ENCODE results near the gene TNFSF4. TPM values are rescaled to one million over a fixed set of nuclear protein-coding genes. Genes with fewer than 3 reads are reported as not detected.
"Not testable (repeated sequence)": the region's sequence is repeated elsewhere in the genome, so short reads cannot be mapped to it uniquely, and the experiment has no call there.

Gene TNFSF4
- total RNA-seq, 1 experiment from 2014 or later: 0.18 TPM

GRCh38 chr1:173229031-173229430 lies 21.9 kb upstream of the TNFSF4 start:
- intact Hi-C loops (cut with micrococcal nuclease); BruUV-seq (replicated peaks); H3F3A ChIP-seq (ENCODE audit: low read length, unreplicated experiment); DNase-seq; ATAC-seq; CTCF ChIA-PET; H3K4me3 ChIP-seq (ENCODE audit: low read length); H2AFZ ChIP-seq (ENCODE audit: low read length); H3K4me2 ChIP-seq (ENCODE audit: low read length); H3K36me3 ChIP-seq (ENCODE audit: low read depth, low read length); H3K9ac ChIP-seq (ENCODE audit: low read length); H3K27me3 ChIP-seq (ENCODE audit: low read length); H3K9me3 ChIP-seq (ENCODE audit: low read length); H3K9me2 ChIP-seq (replicated peaks; ENCODE audit: low read length); H3K79me2 ChIP-seq (ENCODE audit: low read length); POLR2A ChIA-PET (ENCODE audit: unreplicated experiment); H4K20me1 ChIP-seq (ENCODE audit: low read length); H3K27ac ChIP-seq (ENCODE audit: low read length); H3K4me1 ChIP-seq (ENCODE audit: insufficient read depth, low read length): not testable (repeated sequence)

- ATAC-seq (no peak), DNase-seq (no peak)
- Histone ChIP-seq H3K36me3 (ENCODE audit: low read depth, low read length) (no peaks in the 10 kb centered on the region), H3K27me3 (ENCODE audit: low read length) (no peaks in the 10 kb centered on the region), H3K79me2 (ENCODE audit: low read length) (no peaks in the 10 kb centered on the region), H3K9me3 (ENCODE audit: low read length) (no peaks in the 10 kb centered on the region), H3F3A (ENCODE audit: low read length, unreplicated experiment) (no peaks in the 10 kb centered on the region), H3K4me3 (ENCODE audit: low read length) (no peak overlapping the region), H3K4me2 (ENCODE audit: low read length) (no peak overlapping the region), H3K27ac (ENCODE audit: low read length) (no peak overlapping the region), H3K9ac (ENCODE audit: low read length) (no peak overlapping the region), H3K9me2 (replicated peaks; ENCODE audit: low read length) (0 out of 2 replicates have a peak, but pooled peaks cover 5% of the 10 kb centered on the region), H4K20me1 (ENCODE audit: low read length) (no peaks in the 10 kb centered on the region), H3K4me1 (ENCODE audit: insufficient read depth, low read length) (peaks cover 7% of the 10 kb centered on the region), H2AFZ (ENCODE audit: low read length) (no peak overlapping the region)
- TF ChIP-seq CTCF (conservative IDR thresholded peaks at IDR 0.05; ENCODE audit: low read depth, low read length) (no peak), EZH2phosphoT487 (IDR thresholded peaks at IDR 0.05; ENCODE audit: borderline replicate concordance, low read length) (no peak), EZH2 (IDR thresholded peaks at IDR 0.05; ENCODE audit: low read length, unreplicated experiment) (no peak)
- ChIA-PET CTCF (no interaction called here), POLR2A (ENCODE audit: unreplicated experiment) (no interaction called here)
- BruUV-seq (replicated peaks): no TSS peak
- intact Hi-C loops (cut with micrococcal nuclease): no loop called here
Observed at GRCh38 chr1:173224949-173225348, 17.8 kb upstream of the TNFSF4 start.

- Histone ChIP-seq H3K9ac (ENCODE audit: low read length) (no peak overlapping the region), H3K36me3 (ENCODE audit: low read depth, low read length) (no peaks in the 10 kb centered on the region), H3K4me2 (ENCODE audit: low read length) (no peak overlapping the region), H3K27me3 (ENCODE audit: low read length) (no peaks in the 10 kb centered on the region), H4K20me1 (ENCODE audit: low read length) (no peaks in the 10 kb centered on the region), H3K4me1 (ENCODE audit: insufficient read depth, low read length) (peaks cover 7% of the 10 kb centered on the region), H3F3A (ENCODE audit: low read length, unreplicated experiment) (no peaks in the 10 kb centered on the region), H3K9me2 (replicated peaks; ENCODE audit: low read length) (0 out of 2 replicates have a peak, but pooled peaks cover 5% of the 10 kb centered on the region), H3K9me3 (ENCODE audit: low read length) (no peaks in the 10 kb centered on the region), H3K4me3 (ENCODE audit: low read length) (no peak overlapping the region), H2AFZ (ENCODE audit: low read length) (no peak overlapping the region), H3K79me2 (ENCODE audit: low read length) (no peaks in the 10 kb centered on the region), H3K27ac (ENCODE audit: low read length) (no peak overlapping the region)
- ChIA-PET POLR2A (ENCODE audit: unreplicated experiment) (no interaction called here), CTCF (no interaction called here)
- no peak for TF ChIP-seq CTCF (conservative IDR thresholded peaks at IDR 0.05; ENCODE audit: low read depth, low read length)
- TF ChIP-seq EZH2 (IDR thresholded peaks at IDR 0.05; ENCODE audit: low read length, unreplicated experiment): no peak
- no peak for TF ChIP-seq EZH2phosphoT487 (IDR thresholded peaks at IDR 0.05; ENCODE audit: borderline replicate concordance, low read length)
- no peak; the same call in 1 of the 2 replicates for ATAC-seq
- no peak for DNase-seq
- intact Hi-C loops (cut with micrococcal nuclease): no loop called here
- BruUV-seq (replicated peaks): no TSS peak
Observed at GRCh38 chr1:173224280-173224892, 17.3 kb upstream of the TNFSF4 start.
